Activated naive CD4-positive, alpha-beta T cell (primary cell): ENCODE results near the gene ENTPD7.

ENCODE experiments used
- DNase-seq, 4 experiments: peaks; one replicate each; lab custom pipeline; 2025; lab: John Stamatoyannopoulos, UW

Gene ENTPD7

DNA sequence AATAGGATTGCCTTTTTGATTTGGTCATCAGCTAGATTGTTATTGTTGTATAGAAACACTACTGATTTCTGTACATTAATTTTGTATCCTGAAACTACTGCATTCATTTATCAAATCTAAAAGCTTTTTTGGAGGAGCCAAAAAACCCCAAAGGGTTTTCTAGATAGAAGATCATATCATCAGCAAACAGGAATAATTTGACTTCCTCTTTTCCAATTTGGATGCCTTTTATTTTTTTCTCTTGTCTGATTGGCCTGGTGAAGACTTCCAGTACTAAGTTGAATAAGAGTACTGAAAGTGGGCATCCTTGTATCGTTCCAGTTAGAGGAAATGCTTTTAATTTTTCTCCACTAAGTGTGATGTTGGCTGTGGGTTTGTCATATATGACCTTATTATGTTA, 10.6 kb upstream of the ENTPD7 start:
- no peak for DNase-seq

DNA sequence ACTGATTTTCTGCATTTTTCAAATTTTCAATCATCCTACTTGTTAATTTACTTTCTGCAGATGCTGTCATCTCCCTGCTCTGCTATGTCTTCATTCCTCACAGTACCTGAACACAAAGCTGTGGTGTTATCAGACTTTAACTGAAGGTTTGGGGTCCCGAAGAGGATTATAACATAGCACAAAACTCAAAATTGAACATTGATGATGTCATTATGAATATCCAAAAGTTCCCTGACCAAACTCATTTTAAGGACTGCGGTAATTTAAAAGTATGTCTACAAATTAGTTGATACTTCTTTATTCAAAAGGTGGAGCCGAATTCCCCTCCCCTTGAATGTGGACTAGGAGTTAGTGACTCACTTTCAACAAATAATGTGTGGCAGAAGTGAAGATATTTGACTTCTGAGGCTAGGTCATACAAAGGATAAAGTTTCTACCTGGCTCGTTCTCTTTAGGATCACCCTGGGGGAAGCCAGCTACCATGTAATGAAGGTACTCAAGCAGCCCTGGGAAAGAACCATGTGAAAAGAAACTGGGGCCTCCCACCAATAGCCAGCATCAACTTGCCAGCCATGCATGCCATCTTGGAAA, 6.4 kb upstream of the ENTPD7 start:
- no peak for DNase-seq

GRCh38 chr10:99654390-99655175, 4.7 kb upstream of the ENTPD7 start:
- no peak for DNase-seq

GRCh38 chr10:99656199-99657064, 2.9 kb upstream of the ENTPD7 start:
- no peak for DNase-seq

- peak in 2 of 4 experiments; percentile 3 to 5 for DNase-seq
Observed at GRCh38 chr10:99658622-99659030, 683 bp upstream of the ENTPD7 start.

GRCh38 chr10:99659868-99660366, 608 bp downstream of the ENTPD7 start:
- DNase-seq = no peak

DNA sequence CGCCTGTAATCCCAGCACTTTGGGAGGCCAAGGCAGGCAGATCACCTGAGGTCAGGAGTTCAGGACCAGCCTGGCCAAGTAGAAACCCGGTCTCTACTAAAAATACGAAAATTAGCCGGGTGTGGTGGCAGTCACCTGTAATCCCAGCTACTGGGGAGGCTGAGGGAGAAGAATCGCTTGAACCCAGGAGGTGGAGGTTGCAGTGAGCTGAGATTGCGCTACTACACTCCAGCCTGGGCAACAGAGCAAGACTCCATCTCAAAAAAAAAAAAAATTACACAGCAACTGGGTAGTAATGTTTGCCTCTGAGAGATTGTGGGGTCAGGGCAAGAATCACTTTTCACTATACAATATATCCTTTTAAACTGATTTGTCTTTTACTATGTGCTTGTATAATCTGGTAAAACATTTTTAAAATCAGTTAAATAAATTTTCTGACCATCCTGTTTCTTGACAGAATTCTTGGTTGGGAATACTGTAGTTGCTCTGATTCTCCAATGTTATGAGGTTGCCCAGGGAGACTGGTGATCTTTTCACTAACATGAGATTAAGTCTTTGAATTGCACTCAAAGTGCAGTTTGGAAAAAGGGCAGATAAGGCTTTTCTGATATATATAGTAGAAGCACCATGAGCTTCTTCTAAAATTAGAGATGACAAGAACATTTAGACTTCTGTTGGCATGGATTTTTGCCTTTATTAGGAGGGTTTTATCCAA, 1.5 kb downstream of the ENTPD7 start:
- DNase-seq = no peak

DNA sequence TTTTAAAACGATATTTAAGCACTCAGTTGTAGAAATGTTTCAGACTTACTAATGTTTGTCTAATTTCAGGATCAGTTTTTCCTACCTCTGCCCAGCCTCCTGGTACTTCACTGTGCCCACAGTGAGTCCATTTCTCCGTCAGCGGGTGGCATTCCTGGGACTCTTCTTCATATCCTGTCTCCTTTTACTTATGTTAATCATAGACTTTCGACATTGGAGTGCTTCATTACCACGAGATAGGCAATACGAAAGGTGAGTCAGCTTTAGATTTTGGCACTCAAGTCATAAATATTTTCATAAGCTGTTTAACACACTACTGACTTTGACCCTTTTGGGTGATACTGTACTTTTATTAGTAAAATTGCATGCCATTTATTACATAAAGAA, 2.1 kb downstream of the ENTPD7 start:
- DNase-seq = no peak

DNA sequence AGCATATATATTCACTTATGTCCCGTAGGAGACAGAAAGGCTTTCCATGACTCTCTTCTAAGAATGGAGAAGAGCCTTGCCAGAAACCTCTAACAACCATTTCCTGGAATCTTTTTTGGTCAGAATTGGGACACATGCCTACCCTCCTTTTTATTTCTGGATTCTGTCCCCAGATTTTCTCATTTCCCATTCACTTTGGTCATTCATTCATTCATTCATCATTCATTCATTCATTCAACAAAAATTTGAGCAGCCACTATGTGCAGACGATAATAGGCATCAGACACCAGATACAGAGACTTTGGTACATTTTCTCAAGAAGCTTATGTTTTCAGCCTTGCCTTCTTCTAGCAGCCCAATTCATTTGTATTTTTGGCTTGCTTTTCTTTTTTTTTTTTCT, 6.0 kb downstream of the ENTPD7 start:
- DNase-seq = no peak

- DNase-seq = no peak
Observed at GRCh38 chr10:99667108-99667751, 7.9 kb downstream of the ENTPD7 start.

DNA sequence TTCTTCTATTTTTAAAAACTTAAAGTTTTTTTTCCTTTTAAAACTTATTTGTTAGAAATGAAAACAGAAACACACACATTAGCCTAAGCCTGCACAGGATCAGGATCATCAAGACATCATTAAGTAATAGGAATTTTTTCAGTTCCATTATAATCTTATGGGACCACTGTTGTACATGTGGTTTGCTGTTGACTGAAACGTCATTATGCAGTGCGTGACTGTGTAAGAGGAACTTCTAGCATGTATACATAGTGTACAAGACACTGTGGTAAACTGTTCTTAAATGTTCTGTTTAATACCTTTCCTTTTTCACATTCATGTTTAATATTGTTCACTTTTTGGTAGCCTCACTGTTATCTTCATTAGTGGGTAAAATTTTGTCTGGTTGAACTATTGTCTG, 12.1 kb downstream of the ENTPD7 start:
- DNase-seq = no peak

- DNase-seq = no peak
Observed at GRCh38 chr10:99672884-99673283, 13.6 kb downstream of the ENTPD7 start.

- DNase-seq = no peak
Observed at GRCh38 chr10:99673492-99673891, 14.2 kb downstream of the ENTPD7 start.

GRCh38 chr10:99674762-99675161, 15.5 kb downstream of the ENTPD7 start:
- DNase-seq = no peak

DNA sequence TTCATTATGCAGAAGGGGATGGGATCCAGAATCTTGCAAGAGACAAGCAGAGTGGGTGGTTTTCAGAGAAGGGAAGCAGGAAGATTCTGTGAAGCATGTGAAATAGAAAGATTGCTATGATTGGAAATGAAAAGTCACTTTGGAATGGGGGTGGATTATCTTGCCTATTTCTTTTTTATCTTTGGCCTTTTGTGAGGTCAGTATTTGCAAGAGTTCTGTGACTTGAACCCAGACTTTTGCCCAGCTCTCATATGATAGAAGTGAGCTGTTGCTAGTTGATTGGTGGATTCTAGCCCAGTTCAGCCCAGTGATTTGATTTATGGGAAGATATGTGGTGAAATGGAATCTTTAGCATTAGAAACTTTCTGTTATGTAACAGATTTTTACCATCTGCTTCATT, 17.1 kb downstream of the ENTPD7 start:
- DNase-seq = no peak

DNA sequence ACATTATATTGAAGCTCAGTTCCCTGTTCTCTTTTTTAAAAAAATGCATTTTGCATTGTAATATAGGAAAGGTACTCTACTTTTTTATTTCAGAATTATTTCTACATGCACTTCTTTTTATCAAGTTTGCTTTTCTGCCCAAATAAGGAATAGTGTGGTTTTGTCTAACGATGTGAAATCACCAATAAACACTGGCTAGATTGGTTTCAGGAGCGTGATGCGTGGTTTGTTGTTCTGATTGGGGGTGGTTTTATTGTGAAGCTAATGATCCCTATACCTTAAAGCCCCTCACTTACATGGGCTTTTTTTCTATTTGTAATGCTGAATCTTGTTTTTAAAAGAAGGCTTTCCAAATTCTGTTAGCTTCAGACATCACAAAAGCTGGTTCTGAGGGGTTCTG, 17.6 kb downstream of the ENTPD7 start:
- no peak for DNase-seq

DNA sequence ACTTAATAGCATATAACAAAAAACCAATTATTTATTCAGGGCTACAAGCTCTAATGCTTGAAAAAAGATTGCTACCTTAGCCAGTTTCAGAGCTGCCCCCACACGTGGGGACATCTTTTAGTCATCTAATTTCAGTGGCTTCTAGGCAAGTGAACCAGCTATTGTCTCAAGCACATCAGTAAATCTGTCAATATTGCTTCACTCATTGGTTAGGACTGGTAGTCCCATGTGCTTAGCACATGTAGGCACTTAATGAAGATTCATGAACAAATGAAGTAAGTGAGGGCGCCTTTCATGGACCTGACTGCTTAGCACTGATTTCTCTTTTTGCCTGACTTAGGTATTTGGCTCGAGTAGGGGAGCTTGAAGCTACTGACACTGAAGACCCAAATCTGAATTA, 19.6 kb downstream of the ENTPD7 start:
- DNase-seq = no peak

GRCh38 chr10:99681553-99681952, 22.2 kb downstream of the ENTPD7 start:
- no peak for DNase-seq

GRCh38 chr10:99682032-99682431, 22.7 kb downstream of the ENTPD7 start:
- no peak for DNase-seq

- no peak for DNase-seq
Observed at GRCh38 chr10:99682752-99683151, 23.4 kb downstream of the ENTPD7 start.

- no peak for DNase-seq
Observed at GRCh38 chr10:99685597-99685967, 26.3 kb downstream of the ENTPD7 start.

GRCh38 chr10:99689461-99689860, 30.2 kb downstream of the ENTPD7 start:
- DNase-seq = no peak
